ENCODE measurements around the gene EIF4G1. TPM values are rescaled to one million over a fixed set of nuclear protein-coding genes. Genes with fewer than 3 reads are reported as not detected.

The EIF4G1 gene
- total RNA-seq, 1 donor = 245 TPM

GRCh38 chr3:184380185-184380626, 65.8 kb downstream of the EIF4G1 start:
- no peak overlapping the region for H3K4me3 ChIP-seq (ENCODE audit: insufficient read depth, low read length)
- DNase-seq (ENCODE audit: insufficient read length, low spot score, missing footprints) = peak; percentile 99
- no peaks in the 10 kb centered on the region for H3K9me3 ChIP-seq (ENCODE audit: low read depth, low read length)
- no peak for TF ChIP-seq CTCF (IDR thresholded peaks at IDR 0.05; ENCODE audit: extremely low read depth, low read depth, low read length)
- H4K20me1 ChIP-seq (ENCODE audit: insufficient read depth, low read length) = no peaks in the 10 kb centered on the region
- no peak overlapping the region for H2AFZ ChIP-seq (ENCODE audit: low read length)
- no peaks in the 10 kb centered on the region for H3K36me3 ChIP-seq (ENCODE audit: insufficient read depth, low read length)
- peak overlapping the region; percentile 60 for H3K4me2 ChIP-seq (ENCODE audit: insufficient read depth, low read length)
- H3K27me3 ChIP-seq (ENCODE audit: insufficient read depth, low read length) = peaks cover 64% of the 10 kb centered on the region
- H3K79me2 ChIP-seq (ENCODE audit: insufficient read depth, low read length) = no peaks in the 10 kb centered on the region
- no peak overlapping the region for H3K27ac ChIP-seq (ENCODE audit: low read depth, low read length)
- no peaks in the 10 kb centered on the region for H3K4me1 ChIP-seq (ENCODE audit: insufficient read depth, low read length)

- Histone ChIP-seq H2AFZ (ENCODE audit: low read length) (no peak overlapping the region), H3K36me3 (ENCODE audit: insufficient read depth, low read length) (no peaks in the 10 kb centered on the region), H3K27me3 (ENCODE audit: insufficient read depth, low read length) (peaks cover 59% of the 10 kb centered on the region), H3K27ac (ENCODE audit: low read depth, low read length) (no peak overlapping the region), H4K20me1 (ENCODE audit: insufficient read depth, low read length) (no peaks in the 10 kb centered on the region), H3K4me1 (ENCODE audit: insufficient read depth, low read length) (no peaks in the 10 kb centered on the region), H3K79me2 (ENCODE audit: insufficient read depth, low read length) (no peaks in the 10 kb centered on the region), H3K4me2 (ENCODE audit: insufficient read depth, low read length) (peak overlapping the region; percentile 60), H3K9me3 (ENCODE audit: low read depth, low read length) (no peaks in the 10 kb centered on the region), H3K4me3 (ENCODE audit: insufficient read depth, low read length) (peak overlapping the region; percentile 19)
- DNase-seq (ENCODE audit: insufficient read length, low spot score, missing footprints) = peak; percentile 91
- no peak for TF ChIP-seq CTCF (IDR thresholded peaks at IDR 0.05; ENCODE audit: extremely low read depth, low read depth, low read length)
Observed at GRCh38 chr3:184380627-184381260, 66.3 kb downstream of the EIF4G1 start.

- peaks cover 52% of the 10 kb centered on the region for H3K27me3 ChIP-seq (ENCODE audit: insufficient read depth, low read length)
- DNase-seq (ENCODE audit: insufficient read length, low spot score, missing footprints) = peak; percentile 90
- H3K79me2 ChIP-seq (ENCODE audit: insufficient read depth, low read length) = no peaks in the 10 kb centered on the region
- no peaks in the 10 kb centered on the region for H3K36me3 ChIP-seq (ENCODE audit: insufficient read depth, low read length)
- H3K4me2 ChIP-seq (ENCODE audit: insufficient read depth, low read length) = no peak overlapping the region
- no peak overlapping the region for H2AFZ ChIP-seq (ENCODE audit: low read length)
- H3K9me3 ChIP-seq (ENCODE audit: low read depth, low read length) = no peaks in the 10 kb centered on the region
- TF ChIP-seq CTCF (IDR thresholded peaks at IDR 0.05; ENCODE audit: extremely low read depth, low read depth, low read length) = no peak
- H3K4me1 ChIP-seq (ENCODE audit: insufficient read depth, low read length) = no peaks in the 10 kb centered on the region
- no peak overlapping the region for H3K4me3 ChIP-seq (ENCODE audit: insufficient read depth, low read length)
- H4K20me1 ChIP-seq (ENCODE audit: insufficient read depth, low read length) = no peaks in the 10 kb centered on the region
- no peak overlapping the region for H3K27ac ChIP-seq (ENCODE audit: low read depth, low read length)
Observed at GRCh38 chr3:184381261-184382224, 67.1 kb downstream of the EIF4G1 start.

All from osteoblast (primary cell).